PC-3 (cell line): ENCODE measurements around the gene LACRT.

Experiments used
- CTCF ChIP-seq: fragments of 300-600 bp; sonication (generic); conservative IDR thresholded peaks from 2 replicates; pipeline ENCODE4 v1.5.1; 2017; ENCODE audit warnings: antibody characterized with exemption, low read depth, mild to moderate bottlenecking, low read length
- EZH2 ChIP-seq: fragments of 300-600 bp; sonication (generic); IDR thresholded peaks from one replicate; pipeline ENCODE4 v1.6.1; 2017; ENCODE audit warnings: antibody characterized with exemption, mild to moderate bottlenecking, low read length; ENCODE audit not compliant: unreplicated experiment
- EZH2phosphoT487 ChIP-seq: fragments of 300-600 bp; sonication (generic); IDR thresholded peaks from 2 replicates; pipeline ENCODE4 v1.6.1; 2018; ENCODE audit warnings: mild to moderate bottlenecking, antibody characterized with exemption, low read length, borderline replicate concordance

- no peak for TF ChIP-seq CTCF
- no peak for TF ChIP-seq EZH2
- TF ChIP-seq EZH2phosphoT487: no peak
These were observed 48.7 kb upstream of the LACRT start for GRCh38 chr12:54683398-54683797.
